GM18526 (cell line): ENCODE measurements around the gene PPM1N.
A peak's percentile ranks its signal among the peaks of the same experiment; 100 is the strongest.

Experiments used
- POLR2A ChIP-seq: IDR thresholded peaks from 3 replicates; pipeline ENCODE4 v1.6.1; 2011; ENCODE audit not compliant: insufficient read length; ENCODE audit errors: extremely low read depth

Gene PPM1N

DNA sequence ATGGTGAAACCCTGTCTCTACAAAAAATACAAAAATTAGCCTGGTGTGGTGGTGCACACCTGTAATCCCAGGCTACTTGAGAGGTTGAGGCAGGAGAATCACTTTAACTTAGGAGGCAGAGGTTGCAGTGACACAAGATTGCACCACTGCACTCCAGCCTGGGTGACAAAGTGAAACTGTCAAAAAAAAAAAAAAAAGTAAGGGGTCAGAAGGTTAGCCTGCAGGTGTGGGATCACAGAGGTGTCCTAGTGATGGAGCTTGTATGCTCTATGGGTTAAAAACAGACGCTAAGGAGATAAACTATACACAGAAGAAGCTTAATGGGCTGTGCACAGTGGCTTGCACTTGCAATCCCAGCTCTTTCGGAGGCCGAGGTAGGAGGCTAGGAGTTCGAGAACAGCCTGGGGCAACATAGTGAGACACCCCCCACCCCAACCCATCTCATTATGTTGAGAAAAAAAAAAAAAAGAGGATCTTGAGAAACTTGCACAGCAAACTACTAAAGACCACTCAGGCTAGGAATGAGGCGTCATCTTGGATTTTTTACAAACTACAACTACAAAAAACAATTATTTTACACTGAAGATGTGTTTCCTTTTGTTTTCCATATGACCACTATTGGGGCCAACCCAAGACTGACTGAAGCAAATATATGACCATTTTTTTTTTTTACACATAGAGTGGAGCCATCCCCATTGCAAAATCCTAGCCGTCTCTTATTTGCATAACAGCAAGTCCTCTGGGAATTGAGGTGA, 22.5 kb upstream of the PPM1N start:
- TF ChIP-seq POLR2A = no peak

DNA sequence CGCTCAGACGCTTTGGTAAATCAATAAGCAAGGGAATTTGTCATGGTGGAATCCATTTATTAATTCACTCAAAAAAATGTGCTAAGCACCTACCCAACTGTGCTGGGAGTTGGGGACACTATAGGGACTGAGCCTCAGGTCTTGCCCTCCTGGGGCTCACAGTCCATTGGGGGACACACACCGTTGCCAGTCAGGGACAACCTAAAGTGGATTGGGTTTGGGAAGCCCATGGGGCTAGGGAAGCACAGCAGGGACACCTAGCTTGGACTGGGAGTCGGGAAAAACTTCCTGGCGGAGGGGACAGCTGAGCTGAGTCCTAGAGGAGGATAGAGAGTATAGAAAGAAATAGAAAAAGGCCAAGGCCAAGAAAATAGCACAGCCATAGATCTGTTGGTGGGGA, 21.9 kb upstream of the PPM1N start:
- TF ChIP-seq POLR2A = no peak

GRCh38 chr19:45477186-45477585, 21.1 kb upstream of the PPM1N start:
- TF ChIP-seq POLR2A = no peak

GRCh38 chr19:45477713-45478453, 20.4 kb upstream of the PPM1N start:
- TF ChIP-seq POLR2A = no peak

GRCh38 chr19:45478454-45479238, 19.6 kb upstream of the PPM1N start:
- peak; percentile 47 for TF ChIP-seq POLR2A

- no peak for TF ChIP-seq POLR2A
Measured at GRCh38 chr19:45483033-45483432, 15.2 kb upstream of the PPM1N start.

- TF ChIP-seq POLR2A = no peak
Measured at GRCh38 chr19:45484273-45484945, 13.8 kb upstream of the PPM1N start.

DNA sequence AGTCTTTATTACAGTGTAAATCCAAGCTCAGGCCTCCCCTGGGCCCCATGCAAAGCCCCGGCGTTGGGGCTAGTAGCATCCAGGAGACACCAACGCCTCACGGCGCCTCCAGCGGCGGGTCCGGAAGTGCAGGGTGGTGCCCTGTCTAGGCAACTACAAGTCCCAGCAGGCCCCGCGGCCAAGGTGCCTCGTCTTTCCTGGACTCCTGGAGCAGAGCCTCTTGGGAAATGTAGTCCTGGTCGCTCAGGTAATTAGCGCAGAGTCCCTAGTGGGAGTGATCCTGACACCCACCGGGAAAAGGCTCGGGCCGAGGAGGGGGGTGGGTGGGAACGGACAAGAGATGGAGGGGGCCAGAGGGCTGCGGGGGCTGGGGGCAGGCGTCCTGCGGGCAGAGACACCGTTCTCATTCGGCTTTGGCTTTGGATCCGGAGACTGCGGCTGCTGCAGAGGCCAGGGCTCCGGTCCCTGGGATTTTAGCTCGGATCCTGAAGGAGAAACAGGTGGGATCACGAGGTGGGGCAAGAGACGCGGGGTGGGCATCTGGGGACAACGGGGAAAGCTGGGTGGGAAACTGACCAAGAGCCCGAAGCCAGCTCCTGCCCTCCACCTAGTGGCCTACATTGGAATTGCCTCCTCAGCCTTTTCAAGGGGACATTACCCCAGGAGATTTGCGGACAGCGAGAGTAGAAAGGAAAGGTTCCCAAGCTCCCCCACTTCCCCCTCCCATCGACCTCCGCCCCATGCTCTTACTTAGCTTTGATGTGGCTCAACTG, 12.8 kb upstream of the PPM1N start:
- TF ChIP-seq POLR2A = no peak

- no peak for TF ChIP-seq POLR2A
Measured at GRCh38 chr19:45488708-45489107, 9.5 kb upstream of the PPM1N start.

GRCh38 chr19:45489216-45489855, 8.9 kb upstream of the PPM1N start:
- TF ChIP-seq POLR2A = no peak

DNA sequence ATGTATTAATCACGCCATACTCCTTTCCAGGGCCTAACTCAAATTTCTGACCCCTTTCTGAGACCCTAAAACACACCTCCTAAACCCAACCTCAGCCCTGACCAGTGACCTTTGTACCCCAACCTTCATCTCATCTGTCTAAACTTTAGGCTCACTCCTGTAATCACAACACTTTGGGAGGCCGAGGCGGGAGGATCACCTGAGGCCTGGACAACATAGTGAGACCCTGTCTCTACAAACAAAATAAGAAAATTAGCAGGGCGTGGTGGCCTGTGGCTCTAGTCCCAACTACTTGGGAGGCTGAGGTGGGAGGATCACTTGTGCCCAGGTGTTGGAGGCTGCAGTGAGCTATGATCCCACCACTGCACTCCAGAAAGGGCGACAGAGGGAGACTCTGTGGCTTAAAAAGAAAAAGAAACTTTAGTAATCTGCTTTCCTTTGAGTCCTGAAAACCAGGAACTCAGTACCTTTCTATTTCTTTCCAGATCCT, 6.1 kb upstream of the PPM1N start:
- no peak for TF ChIP-seq POLR2A

GRCh38 chr19:45492627-45493470, 5.4 kb upstream of the PPM1N start:
- peak; percentile 9 for TF ChIP-seq POLR2A

- TF ChIP-seq POLR2A = no peak
Measured at GRCh38 chr19:45494261-45494916, 3.9 kb upstream of the PPM1N start.

- no peak for TF ChIP-seq POLR2A
Measured at GRCh38 chr19:45495178-45495577, 3.1 kb upstream of the PPM1N start.
